ENCODE measurements around the gene TMEM120B.

DNA sequence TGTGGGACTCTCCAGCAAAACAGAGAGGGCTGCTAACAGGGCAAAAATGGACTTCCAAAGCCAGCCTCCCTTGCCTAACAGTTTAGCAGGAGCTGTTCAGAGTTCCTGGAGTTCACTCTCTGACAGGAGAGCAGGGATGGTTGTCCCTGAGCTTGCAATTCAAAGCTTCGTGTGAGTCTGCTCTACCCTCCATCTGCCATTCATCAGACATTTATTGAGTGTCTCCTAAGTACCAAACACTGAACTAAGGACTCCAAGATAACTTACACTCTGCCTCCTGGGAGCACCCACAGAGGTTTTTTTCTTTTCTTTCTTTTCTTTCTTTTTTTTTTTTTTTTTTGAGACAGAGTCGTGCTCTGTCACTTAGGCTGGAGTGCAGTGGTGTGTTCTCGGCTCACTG is 52.3 kb downstream of the TMEM120B start:
- TF ChIP-seq CTCF (IDR thresholded peaks at IDR 0.05; ENCODE audit: low read length) (no peak), EZH2 (IDR thresholded peaks at IDR 0.05; ENCODE audit: borderline replicate concordance, low read length) (no peak)

Measured in OCI-LY1 (cell line).